Stomach (tissue), 4 donors: Measurements from ENCODE around the gene EPHA6.

ENCODE experiments used
- EP300 ChIP-seq: sonication (generic); formaldehyde crosslinking; IDR thresholded peaks from one replicate; pipeline ENCODE4 v1.6.1; 2017; ENCODE audit warnings: antibody characterized with exemption
- POLR2A ChIP-seq, 4 donors: fragments of 450-650 bp; IDR thresholded peaks; one replicate each; pipeline ENCODE4 v1.6.1; 2016; ENCODE audit warnings: antibody characterized with exemption in 4 of 4, control low read depth in 2 of 4, mild to moderate bottlenecking in 1 of 4, moderate library complexity in 1 of 4
- POLR2AphosphoS5 ChIP-seq, 3 donors: sonication (generic); formaldehyde crosslinking; IDR thresholded peaks; one replicate each; pipeline ENCODE4 v1.6.1; 2016; ENCODE audit warnings: antibody characterized with exemption in 3 of 3
- TF ChIP-seq, protein P1 (sequence below), 7 experiments: fragments of 450-650 bp in 4 of 7; fragments of 200-600 bp in 3 of 7; sonication (generic) in 3 of 7; IDR thresholded peaks; one replicate each; pipeline ENCODE4 v1.5.1; 2016 to 2019; ENCODE audit warnings: antibody characterized with exemption in 7 of 7, control low read depth in 2 of 7, mild to moderate bottlenecking in 1 of 7

GRCh38 chr3:97636465-97636864 is 822.1 kb downstream of the EPHA6 start:
- TF ChIP-seq, protein P1, sequence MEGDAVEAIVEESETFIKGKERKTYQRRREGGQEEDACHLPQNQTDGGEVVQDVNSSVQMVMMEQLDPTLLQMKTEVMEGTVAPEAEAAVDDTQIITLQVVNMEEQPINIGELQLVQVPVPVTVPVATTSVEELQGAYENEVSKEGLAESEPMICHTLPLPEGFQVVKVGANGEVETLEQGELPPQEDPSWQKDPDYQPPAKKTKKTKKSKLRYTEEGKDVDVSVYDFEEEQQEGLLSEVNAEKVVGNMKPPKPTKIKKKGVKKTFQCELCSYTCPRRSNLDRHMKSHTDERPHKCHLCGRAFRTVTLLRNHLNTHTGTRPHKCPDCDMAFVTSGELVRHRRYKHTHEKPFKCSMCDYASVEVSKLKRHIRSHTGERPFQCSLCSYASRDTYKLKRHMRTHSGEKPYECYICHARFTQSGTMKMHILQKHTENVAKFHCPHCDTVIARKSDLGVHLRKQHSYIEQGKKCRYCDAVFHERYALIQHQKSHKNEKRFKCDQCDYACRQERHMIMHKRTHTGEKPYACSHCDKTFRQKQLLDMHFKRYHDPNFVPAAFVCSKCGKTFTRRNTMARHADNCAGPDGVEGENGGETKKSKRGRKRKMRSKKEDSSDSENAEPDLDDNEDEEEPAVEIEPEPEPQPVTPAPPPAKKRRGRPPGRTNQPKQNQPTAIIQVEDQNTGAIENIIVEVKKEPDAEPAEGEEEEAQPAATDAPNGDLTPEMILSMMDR (IDR thresholded peaks at IDR 0.05): no peak
- TF ChIP-seq POLR2A (IDR thresholded peaks at IDR 0.05) (no peak), POLR2AphosphoS5 (IDR thresholded peaks at IDR 0.05) (no peak), EP300 (no peak)
